Neural progenitor cell (in vitro differentiated cells): ENCODE results near the gene RHOD. TPM values are rescaled to one million over a fixed set of nuclear protein-coding genes. Genes with fewer than 3 reads are reported as not detected.

Experiments used
- DNase-seq: peaks from one replicate; pipeline ENCODE4 v3.0.0-alpha.2; 2016; ENCODE audit warnings: low spot score
- H2AFZ ChIP-seq: fragments of 200-600 bp; sonication (generic); replicated peaks from 2 replicates; pipeline ENCODE4 v1.6.1; 2016; ENCODE audit warnings: antibody characterized with exemption
- H3F3A ChIP-seq: fragments of 200-600 bp; sonication (generic); 2 replicates; pipeline ENCODE4 v1.6.1; 2016; ENCODE audit warnings: antibody characterized with exemption, low read depth
- H3K27ac ChIP-seq: fragments of 200-600 bp; sonication (generic); 2 replicates; pipeline ENCODE4 v1.5.1; 2016; ENCODE audit warnings: mild to moderate bottlenecking
- H3K27me3 ChIP-seq: fragments of 200-600 bp; sonication (generic); 2 replicates; pipeline ENCODE4 v1.6.1; 2016; ENCODE audit warnings: mild to moderate bottlenecking, moderate library complexity
- H3K36me3 ChIP-seq: fragments of 200-600 bp; sonication (generic); 2 replicates; pipeline ENCODE4 v1.5.1; 2016
- H3K4me1 ChIP-seq: fragments of 200-600 bp; sonication (generic); 2 replicates; pipeline ENCODE4 v1.6.1; 2016; ENCODE audit warnings: mixed run types
- H3K4me2 ChIP-seq: fragments of 200-600 bp; sonication (generic); 2 replicates; pipeline ENCODE4 v1.6.1; 2016
- H3K4me3 ChIP-seq: fragments of 200-600 bp; sonication (generic); 2 replicates; pipeline ENCODE4 v1.5.1; 2016
- H3K79me2 ChIP-seq: fragments of 200-600 bp; sonication (generic); 2 replicates; pipeline ENCODE4 v1.6.1; 2016; ENCODE audit warnings: low read depth
- H3K9ac ChIP-seq: fragments of 200-600 bp; sonication (generic); 2 replicates; pipeline ENCODE4 v1.6.1; 2016
- H3K9me3 ChIP-seq: fragments of 200-600 bp; sonication (generic); 2 replicates; pipeline ENCODE4 v1.5.1; 2016; ENCODE audit warnings: low read depth
- H4K20me1 ChIP-seq: fragments of 200-600 bp; sonication (generic); 2 replicates; pipeline ENCODE4 v1.6.1; 2016; ENCODE audit warnings: low read depth
- H3K27ac Mint-ChIP-seq: 3 replicates; pipeline ENCODE4 v1.8.0; 2021; ENCODE audit warnings: mixed read lengths
- H3K27me3 Mint-ChIP-seq: 2 replicates; pipeline ENCODE4 v1.8.0; 2022; ENCODE audit warnings: low read depth, mild to moderate bottlenecking, inconsistent platforms, moderate library complexity, mixed read lengths; ENCODE audit not compliant: insufficient read depth
- H3K36me3 Mint-ChIP-seq: 3 replicates; pipeline ENCODE4 v1.8.0; 2021; ENCODE audit warnings: mixed read lengths
- H3K4me1 Mint-ChIP-seq: 3 replicates; pipeline ENCODE4 v1.8.0; 2021; ENCODE audit warnings: mixed read lengths
- H3K4me3 Mint-ChIP-seq: 3 replicates; pipeline ENCODE4 v1.8.0; 2021; ENCODE audit warnings: mild to moderate bottlenecking, moderate library complexity, mixed read lengths
- H3K9me3 Mint-ChIP-seq: 3 replicates; pipeline ENCODE4 v1.8.0; 2020; ENCODE audit warnings: mixed read lengths
- CTCF ChIP-seq: fragments of 200-600 bp; sonication (generic); IDR thresholded peaks from 2 replicates; pipeline ENCODE4 v1.5.1; 2017; ENCODE audit warnings: antibody characterized with exemption, mild to moderate bottlenecking
- EZH2 ChIP-seq: fragments of 200-600 bp; sonication (generic); IDR thresholded peaks from 2 replicates; pipeline ENCODE4 v1.6.1; 2017; ENCODE audit warnings: antibody characterized with exemption, mild to moderate bottlenecking, moderate library complexity
- EZH2phosphoT487 ChIP-seq: fragments of 200-600 bp; sonication (generic); IDR thresholded peaks from 2 replicates; pipeline ENCODE4 v1.6.1; 2017; ENCODE audit warnings: antibody characterized with exemption
- total RNA-seq: library from RNA; depleted of rRNA; stranded (reverse); fragments of >200 nt; gene quantifications from 2 replicates; pipeline ENCODE4 v1.2.3, GENCODE V29; 2015; ENCODE audit warnings: low replicate concordance

RHOD gene
- total RNA-seq, 1 donor from 2014 or later, result 6.6 TPM

GRCh38 chr11:67060111-67060522, 3.5 kb downstream of the RHOD start:
- no peak overlapping the region for H3K27ac Mint-ChIP-seq
- H3K79me2 ChIP-seq, result no peaks in the 10 kb centered on the region
- no peak overlapping the region for H3K9ac ChIP-seq

GRCh38 chr11:67062526-67063373, 6.1 kb downstream of the RHOD start:
- no peak for TF ChIP-seq CTCF
- H3K79me2 ChIP-seq, result no peaks in the 10 kb centered on the region
- H3K4me1 ChIP-seq, result no peaks in the 10 kb centered on the region
- Mint-ChIP-seq H3K9me3 (no peaks in the 10 kb centered on the region), H3K36me3 (no peaks in the 10 kb centered on the region), H3K27me3 (no peaks in the 10 kb centered on the region), H3K4me1 (no peaks in the 10 kb centered on the region), H3K4me3 (no peak overlapping the region), H3K27ac (no peak overlapping the region)
- no peak for DNase-seq
- no peak overlapping the region for H3K4me3 ChIP-seq
- no peak overlapping the region for H3K9ac ChIP-seq
- H4K20me1 ChIP-seq, result no peaks in the 10 kb centered on the region
- H3K9me3 ChIP-seq, result no peaks in the 10 kb centered on the region
- no peak overlapping the region for H3K27ac ChIP-seq
- no peaks in the 10 kb centered on the region for H3F3A ChIP-seq
- H3K4me2 ChIP-seq, result no peak overlapping the region
- H3K36me3 ChIP-seq, result no peaks in the 10 kb centered on the region
- H3K27me3 ChIP-seq, result peaks cover 2% of the 10 kb centered on the region
- H2AFZ ChIP-seq, result no peak overlapping the region

More at GRCh38 chr11:67060111-67060522, 3.5 kb downstream of the RHOD start:
- Histone ChIP-seq H3K9me3 (no peaks in the 10 kb centered on the region), H3K4me2 (no peak overlapping the region), H3F3A (peaks cover 19% of the 10 kb centered on the region), H3K4me1 (peaks cover 8% of the 10 kb centered on the region), H3K27me3 (peaks cover 23% of the 10 kb centered on the region), H3K27ac (no peak overlapping the region), H4K20me1 (no peaks in the 10 kb centered on the region), H3K36me3 (no peaks in the 10 kb centered on the region), H2AFZ (no peak overlapping the region), H3K4me3 (no peak overlapping the region)
- TF ChIP-seq EZH2 (no peak), EZH2phosphoT487 (no peak), CTCF (no peak)
- no peaks in the 10 kb centered on the region for H3K36me3 Mint-ChIP-seq
- DNase-seq, result no peak
- peaks cover 13% of the 10 kb centered on the region for H3K4me1 Mint-ChIP-seq
- peaks cover 2% of the 10 kb centered on the region for H3K27me3 Mint-ChIP-seq
- H3K4me3 Mint-ChIP-seq, result no peak overlapping the region
- no peaks in the 10 kb centered on the region for H3K9me3 Mint-ChIP-seq

GRCh38 chr11:67066333-67066709, 9.7 kb downstream of the RHOD start:
- no peaks in the 10 kb centered on the region for H3K27me3 ChIP-seq
- H3F3A ChIP-seq, result no peaks in the 10 kb centered on the region
- H3K27me3 Mint-ChIP-seq, result peaks cover 4% of the 10 kb centered on the region
- no peaks in the 10 kb centered on the region for H3K9me3 ChIP-seq
- H3K9ac ChIP-seq, result no peak overlapping the region
- no peak for DNase-seq
- H3K36me3 ChIP-seq, result no peaks in the 10 kb centered on the region
- no peaks in the 10 kb centered on the region for H3K4me1 Mint-ChIP-seq
- no peaks in the 10 kb centered on the region for H3K9me3 Mint-ChIP-seq
- no peaks in the 10 kb centered on the region for H3K79me2 ChIP-seq
- H3K36me3 Mint-ChIP-seq, result no peaks in the 10 kb centered on the region
- H3K4me3 ChIP-seq, result no peak overlapping the region
- no peak overlapping the region for H3K27ac Mint-ChIP-seq
- TF ChIP-seq EZH2 (no peak), CTCF (no peak), EZH2phosphoT487 (no peak)
- H3K4me2 ChIP-seq, result no peak overlapping the region
- no peaks in the 10 kb centered on the region for H3K4me1 ChIP-seq
- H4K20me1 ChIP-seq, result no peaks in the 10 kb centered on the region
- H3K4me3 Mint-ChIP-seq, result no peak overlapping the region
- no peak overlapping the region for H3K27ac ChIP-seq
- H2AFZ ChIP-seq, result no peak overlapping the region
